ENCODE data around the gene LRMDA.

LRMDA gene

DNA sequence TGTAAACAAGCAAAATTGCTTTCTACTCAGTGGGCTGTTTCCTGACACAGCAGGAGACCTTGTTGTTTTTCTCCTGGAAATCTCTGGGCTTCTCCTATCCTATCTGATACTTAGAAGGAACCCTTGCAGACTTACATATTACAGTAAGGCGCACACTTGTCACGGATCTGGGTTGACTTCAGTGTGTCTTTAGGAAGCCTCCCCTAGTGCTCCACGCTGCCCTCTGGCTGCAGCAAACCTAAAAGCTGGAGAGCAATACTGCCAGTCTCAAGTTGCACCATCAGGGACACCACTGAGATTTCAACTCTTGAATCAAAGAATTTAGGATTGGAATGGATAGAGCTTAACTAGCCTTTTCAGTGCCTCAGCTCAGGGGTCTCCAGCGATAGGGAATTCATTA lies 495.3 kb downstream of the LRMDA start:
- TF ChIP-seq, protein P1, sequence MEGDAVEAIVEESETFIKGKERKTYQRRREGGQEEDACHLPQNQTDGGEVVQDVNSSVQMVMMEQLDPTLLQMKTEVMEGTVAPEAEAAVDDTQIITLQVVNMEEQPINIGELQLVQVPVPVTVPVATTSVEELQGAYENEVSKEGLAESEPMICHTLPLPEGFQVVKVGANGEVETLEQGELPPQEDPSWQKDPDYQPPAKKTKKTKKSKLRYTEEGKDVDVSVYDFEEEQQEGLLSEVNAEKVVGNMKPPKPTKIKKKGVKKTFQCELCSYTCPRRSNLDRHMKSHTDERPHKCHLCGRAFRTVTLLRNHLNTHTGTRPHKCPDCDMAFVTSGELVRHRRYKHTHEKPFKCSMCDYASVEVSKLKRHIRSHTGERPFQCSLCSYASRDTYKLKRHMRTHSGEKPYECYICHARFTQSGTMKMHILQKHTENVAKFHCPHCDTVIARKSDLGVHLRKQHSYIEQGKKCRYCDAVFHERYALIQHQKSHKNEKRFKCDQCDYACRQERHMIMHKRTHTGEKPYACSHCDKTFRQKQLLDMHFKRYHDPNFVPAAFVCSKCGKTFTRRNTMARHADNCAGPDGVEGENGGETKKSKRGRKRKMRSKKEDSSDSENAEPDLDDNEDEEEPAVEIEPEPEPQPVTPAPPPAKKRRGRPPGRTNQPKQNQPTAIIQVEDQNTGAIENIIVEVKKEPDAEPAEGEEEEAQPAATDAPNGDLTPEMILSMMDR (conservative IDR thresholded peaks at IDR 0.05): no peak
- no peak overlapping the region for H3K27ac ChIP-seq

DNA sequence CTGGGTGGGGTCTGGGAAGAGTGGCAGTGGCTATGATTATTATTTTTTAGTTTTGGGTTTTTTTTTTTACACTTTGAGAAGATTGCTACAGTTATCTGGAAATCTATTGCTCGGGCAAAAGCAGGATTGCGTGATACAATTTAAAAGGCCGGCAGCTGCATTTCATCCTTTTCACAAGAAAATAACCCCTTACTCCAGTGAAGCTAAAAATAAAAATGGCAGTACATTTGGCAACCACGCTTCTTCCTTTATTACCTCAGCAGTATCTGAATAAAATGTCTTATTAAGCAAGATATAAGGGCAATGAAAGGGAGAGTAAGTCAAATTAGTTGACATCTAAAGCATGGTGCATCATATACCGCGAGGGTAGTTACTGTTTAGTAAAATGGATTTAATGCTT lies 496.8 kb downstream of the LRMDA start:
- no peak overlapping the region for H3K27ac ChIP-seq
- TF ChIP-seq, protein P1 (conservative IDR thresholded peaks at IDR 0.05): no peak

DNA sequence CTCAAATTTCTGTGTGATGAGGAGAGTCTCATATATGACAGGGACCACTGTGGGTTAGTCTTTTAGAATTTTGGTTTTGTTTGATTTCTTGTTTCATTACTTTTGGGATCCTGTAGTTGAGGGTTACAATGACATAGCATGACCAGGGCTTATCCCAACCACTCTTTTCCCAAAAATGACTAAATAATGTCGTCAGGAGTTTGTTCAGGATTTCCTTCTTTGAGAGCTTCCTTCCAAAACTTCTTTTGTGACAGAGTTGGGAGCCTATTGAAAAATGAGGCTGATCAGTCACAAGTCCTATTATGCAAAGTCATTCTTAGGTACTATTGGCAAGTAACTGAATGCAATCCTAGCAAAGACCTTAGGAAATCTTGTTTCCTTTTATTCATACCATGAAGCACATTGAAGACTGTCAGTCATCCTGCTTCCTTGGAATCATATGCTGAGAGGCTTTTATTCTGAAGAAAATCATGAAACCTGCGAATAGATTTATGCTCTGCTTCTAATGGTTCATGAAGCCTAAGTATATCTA lies 498.3 kb downstream of the LRMDA start:
- no peak overlapping the region for H3K27ac ChIP-seq
- TF ChIP-seq, protein P1 (conservative IDR thresholded peaks at IDR 0.05): no peak

DNA sequence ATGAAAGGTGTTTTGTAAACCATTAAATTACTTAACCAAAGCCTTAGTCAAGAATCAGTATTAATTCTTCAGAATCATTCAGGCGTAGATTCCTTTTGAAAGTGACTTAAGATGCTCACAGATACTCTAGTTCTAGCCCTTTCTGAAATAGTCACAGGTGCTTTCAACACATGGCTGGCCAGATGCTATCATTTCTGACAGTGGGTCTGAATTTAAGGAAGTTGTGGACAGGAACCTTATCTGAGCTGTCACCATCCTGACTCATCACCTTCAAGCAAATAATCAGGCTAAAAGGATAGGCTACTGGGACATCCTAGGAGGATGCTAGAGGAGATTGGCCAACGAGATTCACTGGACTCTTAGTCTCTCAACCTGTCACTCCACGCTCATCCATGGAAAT lies 501.5 kb downstream of the LRMDA start:
- H3K27ac ChIP-seq: no peak overlapping the region
- TF ChIP-seq, protein P1 (conservative IDR thresholded peaks at IDR 0.05): no peak

DNA sequence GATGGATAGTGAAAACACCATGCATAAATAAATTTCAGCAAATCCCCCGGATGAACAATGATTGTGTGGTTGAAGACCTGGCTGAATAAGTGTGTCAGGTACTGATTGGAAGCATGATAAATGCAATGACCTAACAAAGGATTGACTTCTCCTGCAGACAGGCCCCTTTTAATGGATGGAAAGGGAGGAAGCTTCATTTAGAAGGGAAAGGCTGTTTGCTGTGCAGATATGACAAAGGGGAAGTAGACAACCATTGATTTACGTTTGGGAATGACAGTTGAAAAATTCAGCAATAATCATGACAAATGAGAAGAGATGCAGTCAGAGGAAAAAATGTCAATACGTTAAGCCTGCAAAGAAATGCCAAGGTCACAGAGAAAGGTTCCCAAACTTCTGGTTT lies 503.8 kb downstream of the LRMDA start:
- TF ChIP-seq, protein P1 (conservative IDR thresholded peaks at IDR 0.05): no peak
- no peak overlapping the region for H3K27ac ChIP-seq

DNA sequence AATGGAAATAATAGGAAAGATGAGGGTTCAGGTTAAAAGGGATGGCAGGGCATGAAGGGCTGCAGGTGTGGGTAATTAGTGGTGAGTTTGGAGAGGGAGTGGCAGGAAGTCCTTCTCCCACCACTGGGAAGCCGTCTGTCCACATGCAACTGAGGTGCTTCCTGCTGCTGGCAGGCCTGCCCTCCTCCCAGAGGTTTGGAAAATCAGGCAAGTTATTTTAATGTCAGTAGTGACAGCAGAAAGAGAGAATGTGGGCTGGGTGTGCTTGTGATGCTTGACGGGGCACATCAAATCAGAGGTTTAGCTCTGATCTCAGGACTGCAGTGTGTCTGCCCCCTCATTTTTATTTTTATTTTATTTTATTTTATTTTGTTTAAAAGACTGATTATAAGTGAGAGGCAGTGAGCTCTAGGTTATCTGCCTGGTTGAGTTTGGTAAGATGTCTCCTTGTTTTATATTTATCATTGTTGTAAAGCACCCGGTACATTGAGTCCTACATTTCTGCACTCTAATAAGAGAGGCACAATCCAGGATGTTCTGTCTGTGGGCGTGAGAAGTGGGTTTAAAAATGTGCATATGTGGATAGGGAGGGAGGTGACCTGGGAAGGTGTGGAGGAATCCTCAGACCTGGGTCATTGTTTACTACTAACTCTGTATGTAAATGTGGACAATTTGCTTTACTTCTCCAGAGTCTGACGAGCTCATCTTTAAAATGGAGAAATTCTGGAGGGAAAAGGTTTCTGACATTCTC lies 504.4 kb downstream of the LRMDA start:
- TF ChIP-seq, protein P1 (conservative IDR thresholded peaks at IDR 0.05): no peak
- no peak overlapping the region for H3K27ac ChIP-seq

DNA sequence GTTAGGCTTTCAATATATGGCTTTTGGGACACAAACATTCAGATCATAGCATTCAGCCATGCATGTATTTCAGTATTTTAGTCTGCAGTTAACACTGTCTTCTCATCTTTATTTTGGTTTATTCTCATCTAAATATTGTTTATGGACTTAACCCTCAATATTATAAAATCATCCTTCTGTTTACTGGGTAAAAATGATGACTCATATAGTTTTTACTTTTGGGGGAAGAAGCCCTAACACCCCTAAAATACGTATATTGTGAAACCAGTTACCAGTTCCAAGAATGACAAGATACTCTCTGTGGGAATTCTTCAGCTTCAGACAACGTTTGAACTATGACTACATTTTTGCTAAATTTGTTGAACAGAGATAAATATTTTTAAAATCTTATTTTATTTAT lies 505.4 kb downstream of the LRMDA start:
- H3K27ac ChIP-seq: no peak overlapping the region
- TF ChIP-seq, protein P1 (conservative IDR thresholded peaks at IDR 0.05): no peak

Data from VCaP (cell line).